ENCODE results near the gene ATP8B3. TPM values are rescaled to one million over a fixed set of nuclear protein-coding genes. Genes with fewer than 3 reads are reported as not detected.
A peak's percentile ranks its signal among the peaks of the same experiment; 100 is the strongest.

The ATP8B3 gene
- total and polyA plus RNA-seq, 2 of the 13 experiments (the other 11 are each of a cell fraction or from before 2014, with no cell fraction given) = 2.6 to 5.9 TPM

- TF ChIP-seq, protein P1, sequence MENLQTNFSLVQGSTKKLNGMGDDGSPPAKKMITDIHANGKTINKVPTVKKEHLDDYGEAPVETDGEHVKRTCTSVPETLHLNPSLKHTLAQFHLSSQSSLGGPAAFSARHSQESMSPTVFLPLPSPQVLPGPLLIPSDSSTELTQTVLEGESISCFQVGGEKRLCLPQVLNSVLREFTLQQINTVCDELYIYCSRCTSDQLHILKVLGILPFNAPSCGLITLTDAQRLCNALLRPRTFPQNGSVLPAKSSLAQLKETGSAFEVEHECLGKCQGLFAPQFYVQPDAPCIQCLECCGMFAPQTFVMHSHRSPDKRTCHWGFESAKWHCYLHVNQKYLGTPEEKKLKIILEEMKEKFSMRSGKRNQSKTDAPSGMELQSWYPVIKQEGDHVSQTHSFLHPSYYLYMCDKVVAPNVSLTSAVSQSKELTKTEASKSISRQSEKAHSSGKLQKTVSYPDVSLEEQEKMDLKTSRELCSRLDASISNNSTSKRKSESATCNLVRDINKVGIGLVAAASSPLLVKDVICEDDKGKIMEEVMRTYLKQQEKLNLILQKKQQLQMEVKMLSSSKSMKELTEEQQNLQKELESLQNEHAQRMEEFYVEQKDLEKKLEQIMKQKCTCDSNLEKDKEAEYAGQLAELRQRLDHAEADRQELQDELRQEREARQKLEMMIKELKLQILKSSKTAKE (CRISPR knock-in tag; IDR thresholded peaks at IDR 0.05; ENCODE audit: borderline replicate concordance) = no peak
- TF ChIP-seq SRSF9 (IDR thresholded peaks at IDR 0.05; ENCODE audit: borderline replicate concordance, insufficient read depth, low read depth, low read length, poor library complexity, severe bottlenecking) = no peak
- TF ChIP-seq MZF1 (CRISPR knock-in tag; IDR thresholded peaks at IDR 0.05; ENCODE audit: borderline replicate concordance) = no peak
- TF ChIP-seq ZBTB21 (CRISPR knock-in tag; IDR thresholded peaks at IDR 0.05) = no peak
- no peak for TF ChIP-seq KLF16 (CRISPR knock-in tag; IDR thresholded peaks at IDR 0.05)
- TF ChIP-seq RBFOX2 (IDR thresholded peaks at IDR 0.05; ENCODE audit: low read depth, low read length) = no peak
- TF ChIP-seq MXI1 (IDR thresholded peaks at IDR 0.05; ENCODE audit: borderline replicate concordance, low read depth, low read length) = peak; percentile 37; the same call in 1 of the 3 replicates
- TF ChIP-seq LCORL (IDR thresholded peaks at IDR 0.05) = peak; percentile 52; the same call in 1 of the 2 replicates
- no peak for TF ChIP-seq LCORL (CRISPR knock-in tag; IDR thresholded peaks at IDR 0.05)
- TF ChIP-seq TMF1 (CRISPR knock-in tag; IDR thresholded peaks at IDR 0.05; ENCODE audit: low read depth) = no peak
Measured at GRCh38 chr19:1811472-1811894, 593 bp downstream of the ATP8B3 start (continued).

GRCh38 chr19:1810439-1811160 is 1.5 kb downstream of the ATP8B3 start:
- Histone ChIP-seq H3K4me2 (ENCODE audit: low read depth, low read length) (no peak overlapping the region), H3K4me3 (replicated peaks in 1 of 3; ENCODE audit: insufficient read depth in 1 of 3, low read depth in 2 of 3, low read length in 3 of 3) (no peak overlapping the region; a peak in 1 of 6 replicates), H3K27me3 (ENCODE audit: control insufficient read depth in 1 of 2, insufficient read depth in 2 of 2, low read length in 2 of 2) (no peaks in the 10 kb centered on the region; a peak in 1 of 5 replicates), H3K36me3 (replicated peaks in 1 of 2; ENCODE audit: control insufficient read depth in 1 of 2, insufficient read depth in 2 of 2, low read length in 2 of 2) (peaks cover 0 to 1% of the 10 kb centered on the region in 2 experiments; a peak in 1 of 5 replicates), H3K9me3 (ENCODE audit: low read length) (no peaks in the 10 kb centered on the region), H3K9ac (ENCODE audit: insufficient read depth, low read depth, low read length) (no peak overlapping the region), H2AFZ (ENCODE audit: low read length) (no peak overlapping the region), H3K4me1 (ENCODE audit: insufficient read depth, low read length) (peaks cover 18% of the 10 kb centered on the region), H3K27ac (ENCODE audit: extremely low read length, insufficient read depth, low read length) (no peak overlapping the region), H3K79me2 (ENCODE audit: insufficient read depth, low read length) (no peaks in the 10 kb centered on the region), H4K20me1 (ENCODE audit: insufficient read depth, low read length) (no peaks in the 10 kb centered on the region)
- in situ Hi-C loops (cut with HindIII; ENCODE audit: extremely low pct_ligation_motif_present, low pct_unique_long_range_greater_than_20kb) = no loop called here
- WGBS (ENCODE audit: low lambda C conversion rate) = 82% methylated on average over 17 of the region's 19 CpGs
- ATAC-seq (no peak), DNase-seq (ENCODE audit: low spot score) (no peak), FAIRE-seq (no peak)
- POLR2A ChIA-PET = no interaction called here
- intact Hi-C loops (cut with micrococcal nuclease; ENCODE audit: unreplicated experiment) = no loop called here
- TF ChIP-seq NPAS2 (CRISPR knock-in tag; IDR thresholded peaks at IDR 0.05; ENCODE audit: borderline replicate concordance) (no peak), HNRNPL (IDR thresholded peaks at IDR 0.05; ENCODE audit: low read depth, low read length) (peak; percentile 46; the same call in 1 of the 2 replicates), MZF1 (CRISPR knock-in tag; IDR thresholded peaks at IDR 0.05; ENCODE audit: borderline replicate concordance) (no peak)
- BruUV-seq (replicated peaks) = no TSS peak
- CTCF ChIA-PET (ENCODE audit: low intra/inter-chr PET ratio, low total read pairs) = no interaction called here
